CD1c-positive myeloid dendritic cell (primary cell): ENCODE data around the gene TOGARAM1.
"Not testable (repeated sequence)": the region's sequence is repeated elsewhere in the genome, so short reads cannot be mapped to it uniquely, and the experiment has no call there.

Experiments used
- DNase-seq: peaks from one replicate; pipeline ENCODE4 v3.0.0-alpha.2; 2016; ENCODE audit errors: extremely low spot score

TOGARAM1 gene

DNA sequence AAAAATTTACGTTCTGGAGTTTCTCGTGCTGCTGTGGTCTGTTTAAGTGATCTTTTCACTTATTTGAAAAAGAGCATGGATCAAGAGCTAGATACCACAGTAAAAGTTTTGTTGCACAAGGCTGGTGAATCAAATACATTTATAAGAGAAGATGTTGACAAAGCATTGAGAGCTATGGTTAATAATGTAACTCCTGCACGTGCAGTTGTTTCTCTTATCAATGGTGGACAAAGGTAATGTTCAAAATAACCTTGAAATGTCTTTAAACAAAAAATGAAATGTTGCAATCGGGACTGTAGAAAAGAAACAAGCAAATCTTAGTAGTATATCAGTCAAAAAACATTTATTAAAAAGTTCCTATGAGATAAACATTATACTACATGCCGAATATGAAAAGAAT lies 82.6 kb downstream of the TOGARAM1 start:
- DNase-seq, result no peak

DNA sequence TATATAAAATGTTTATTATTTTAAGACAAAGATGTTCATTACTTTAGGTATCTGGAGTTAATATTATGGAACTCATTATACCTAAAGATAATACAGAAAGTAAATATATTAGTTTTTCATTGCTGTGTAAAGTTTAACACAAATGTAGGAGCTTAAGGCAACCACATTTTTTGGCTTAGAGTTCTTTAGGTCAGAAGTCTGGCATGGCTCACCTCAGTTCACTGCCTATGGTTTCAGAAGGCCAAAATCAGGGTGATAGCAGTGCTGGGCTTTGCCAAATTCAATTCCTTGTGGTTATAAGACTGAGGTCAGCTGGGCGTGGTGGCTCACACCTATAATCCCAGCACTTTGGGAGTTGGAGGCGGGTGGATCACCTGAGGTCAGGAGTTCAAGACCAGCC lies 86.4 kb downstream of the TOGARAM1 start:
- DNase-seq, result no peak

DNA sequence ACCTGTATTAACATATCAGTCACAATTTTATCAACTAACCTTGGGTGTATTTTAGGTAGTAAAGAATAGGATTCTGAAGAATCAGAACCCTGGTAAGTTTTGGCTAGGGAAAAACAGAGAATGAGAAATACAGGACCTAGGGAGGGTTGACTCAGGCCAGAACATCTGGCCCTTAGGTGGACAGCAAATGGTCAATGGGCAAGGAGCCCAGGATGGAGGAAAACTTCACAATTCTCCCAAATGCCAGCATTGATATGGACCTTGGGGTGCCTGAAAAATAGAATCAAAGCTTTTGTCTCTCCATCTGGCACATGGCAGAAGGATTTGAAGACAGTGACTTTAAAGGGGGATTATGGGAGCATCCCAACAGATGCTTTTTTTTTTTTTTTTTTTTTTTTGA lies 89.2 kb downstream of the TOGARAM1 start:
- DNase-seq, result no peak

GRCh38 chr14:45051896-45052295 lies 89.9 kb downstream of the TOGARAM1 start:
- DNase-seq, result no peak

GRCh38 chr14:45057349-45057748 lies 95.4 kb downstream of the TOGARAM1 start:
- DNase-seq, result no peak

- DNase-seq, result no peak
Measured at GRCh38 chr14:45057881-45058364, 95.9 kb downstream of the TOGARAM1 start.

- no peak for DNase-seq
Measured at GRCh38 chr14:45060551-45060950, 98.6 kb downstream of the TOGARAM1 start.

DNA sequence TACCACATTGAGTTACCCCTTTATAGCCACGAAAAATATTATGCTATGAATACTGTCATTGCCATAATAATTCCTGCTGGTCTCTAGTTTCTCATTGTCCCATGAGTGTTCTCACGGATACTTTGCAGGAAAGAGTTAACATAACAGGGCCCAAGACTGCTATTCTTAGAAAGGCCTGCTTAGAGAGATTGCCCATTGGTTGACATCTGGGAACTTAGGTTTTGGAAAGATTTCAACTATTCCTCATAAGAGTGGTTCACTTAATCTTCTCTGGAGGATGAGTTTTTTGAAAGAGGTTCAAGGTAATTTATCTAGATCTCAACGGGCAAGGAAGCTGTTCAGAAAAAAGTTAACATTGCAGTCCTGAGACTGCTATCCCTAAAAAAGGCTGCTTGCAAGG lies 103.5 kb downstream of the TOGARAM1 start:
- DNase-seq, result no peak

DNA sequence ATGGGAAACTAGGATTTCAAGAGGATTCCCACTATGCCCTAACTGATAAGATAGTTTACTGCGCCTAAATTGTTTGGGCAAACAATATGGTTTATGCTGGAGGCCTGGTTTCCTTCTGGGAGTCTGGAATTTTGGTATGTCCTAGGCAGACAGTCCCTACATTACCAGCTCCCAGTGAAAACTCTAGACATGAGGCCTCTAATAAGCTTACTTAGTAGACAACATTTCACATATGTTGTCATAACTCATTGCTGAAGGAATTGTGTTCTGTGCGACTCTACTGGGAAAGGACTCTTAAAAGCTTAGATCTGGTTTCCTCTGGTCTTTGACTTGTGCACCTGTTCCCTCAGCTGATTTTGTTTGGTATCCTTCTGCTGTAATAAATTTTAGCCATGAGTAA lies 104.0 kb downstream of the TOGARAM1 start:
- DNase-seq, result no peak

- DNase-seq, result no peak
Measured at GRCh38 chr14:45066667-45067066, 104.7 kb downstream of the TOGARAM1 start.

- DNase-seq, result no peak
Measured at GRCh38 chr14:45068396-45068795, 106.4 kb downstream of the TOGARAM1 start.

- DNase-seq, result no peak
Measured at GRCh38 chr14:45070215-45070614, 108.2 kb downstream of the TOGARAM1 start.

DNA sequence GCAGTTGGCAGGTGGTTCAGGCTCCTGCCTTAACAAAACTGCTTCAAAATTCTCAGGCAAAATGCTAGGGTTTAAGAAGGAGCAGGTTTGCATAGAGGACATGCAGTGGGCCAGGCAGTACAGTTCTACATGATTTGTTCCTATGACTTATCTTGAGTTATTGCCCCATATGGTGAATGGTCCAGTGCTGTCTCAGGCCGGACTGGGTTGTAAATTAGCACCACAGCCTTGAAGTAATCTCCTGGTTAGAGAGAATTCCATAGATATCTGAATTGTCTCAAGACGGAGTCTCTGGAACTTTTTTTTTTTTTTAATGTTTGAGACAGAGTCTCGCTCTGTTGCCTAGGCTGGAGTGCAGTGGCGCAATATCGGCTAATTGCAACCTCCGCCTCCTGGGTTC lies 110.1 kb downstream of the TOGARAM1 start:
- DNase-seq, result no peak

GRCh38 chr14:45073231-45073879 lies 111.4 kb downstream of the TOGARAM1 start:
- no peak for DNase-seq

GRCh38 chr14:45078323-45078722 lies 116.3 kb downstream of the TOGARAM1 start:
- DNase-seq, result no peak

DNA sequence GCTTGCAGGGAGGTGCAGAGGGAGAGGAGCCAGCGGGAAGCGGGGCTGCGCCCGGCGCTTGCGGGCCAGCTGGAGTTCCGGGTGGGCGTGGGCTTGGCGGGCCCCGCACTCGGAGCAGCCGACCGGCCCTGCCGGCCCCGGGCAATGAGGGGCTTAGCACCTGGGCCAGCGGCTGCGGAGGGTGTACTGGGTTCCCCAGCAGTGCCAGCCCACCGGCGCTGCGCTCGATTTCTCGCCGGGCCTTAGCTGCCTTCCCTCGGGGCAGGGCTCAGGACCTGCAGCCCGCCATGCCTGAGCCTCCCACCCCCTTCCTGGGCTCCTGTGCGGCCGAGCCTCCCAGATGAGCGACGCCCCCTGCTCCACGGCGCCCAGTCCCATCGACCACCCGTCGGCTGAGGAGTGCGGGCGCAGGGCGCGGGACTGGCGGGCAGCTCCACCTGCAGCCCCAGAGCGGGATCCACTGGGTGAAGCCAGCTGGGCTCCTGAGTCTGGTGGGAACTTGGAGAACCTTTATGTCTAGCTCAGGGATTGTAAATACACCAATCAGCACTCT lies 118.5 kb downstream of the TOGARAM1 start:
- not testable (repeated sequence) for DNase-seq

- not testable (repeated sequence) for DNase-seq
Measured at GRCh38 chr14:45081096-45081495, 119.1 kb downstream of the TOGARAM1 start.

DNA sequence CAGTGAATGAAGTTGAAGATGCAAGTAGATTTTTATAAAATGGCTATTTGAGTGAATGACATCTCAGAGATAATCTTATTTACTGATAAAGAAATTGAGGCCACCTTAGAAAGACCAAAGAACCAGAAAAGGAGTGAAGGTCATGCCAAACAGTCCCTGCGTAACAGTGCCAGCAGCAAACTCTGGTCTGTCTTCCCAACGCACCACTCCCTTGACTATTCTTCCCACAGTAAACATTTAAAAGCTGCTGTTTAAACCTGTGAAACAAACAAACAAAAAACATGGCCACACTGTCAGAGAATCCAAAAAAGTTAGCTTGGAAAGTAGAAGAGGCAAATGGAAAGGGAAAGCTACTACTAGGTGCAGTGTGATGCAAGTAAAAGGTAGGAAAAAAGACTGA lies 120.4 kb downstream of the TOGARAM1 start:
- no peak for DNase-seq

DNA sequence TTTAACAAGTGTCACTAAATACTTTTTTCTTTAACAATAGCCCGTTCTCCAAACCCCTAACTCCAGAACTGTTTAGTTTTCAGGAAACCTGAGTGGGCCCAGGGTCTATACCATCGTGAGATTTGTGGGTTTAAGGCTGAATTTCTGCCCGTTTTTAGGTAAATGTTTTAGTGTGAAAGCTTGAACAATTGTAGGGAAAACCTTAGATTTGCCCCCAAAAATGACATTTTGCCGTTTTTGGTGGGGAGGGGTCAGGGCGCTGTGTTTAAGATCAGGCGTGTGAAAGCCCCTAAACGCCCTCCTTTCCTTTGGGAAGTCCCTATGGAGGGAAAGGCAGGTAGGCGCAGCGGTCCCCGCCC lies 121.6 kb downstream of the TOGARAM1 start:
- no peak for DNase-seq

DNA sequence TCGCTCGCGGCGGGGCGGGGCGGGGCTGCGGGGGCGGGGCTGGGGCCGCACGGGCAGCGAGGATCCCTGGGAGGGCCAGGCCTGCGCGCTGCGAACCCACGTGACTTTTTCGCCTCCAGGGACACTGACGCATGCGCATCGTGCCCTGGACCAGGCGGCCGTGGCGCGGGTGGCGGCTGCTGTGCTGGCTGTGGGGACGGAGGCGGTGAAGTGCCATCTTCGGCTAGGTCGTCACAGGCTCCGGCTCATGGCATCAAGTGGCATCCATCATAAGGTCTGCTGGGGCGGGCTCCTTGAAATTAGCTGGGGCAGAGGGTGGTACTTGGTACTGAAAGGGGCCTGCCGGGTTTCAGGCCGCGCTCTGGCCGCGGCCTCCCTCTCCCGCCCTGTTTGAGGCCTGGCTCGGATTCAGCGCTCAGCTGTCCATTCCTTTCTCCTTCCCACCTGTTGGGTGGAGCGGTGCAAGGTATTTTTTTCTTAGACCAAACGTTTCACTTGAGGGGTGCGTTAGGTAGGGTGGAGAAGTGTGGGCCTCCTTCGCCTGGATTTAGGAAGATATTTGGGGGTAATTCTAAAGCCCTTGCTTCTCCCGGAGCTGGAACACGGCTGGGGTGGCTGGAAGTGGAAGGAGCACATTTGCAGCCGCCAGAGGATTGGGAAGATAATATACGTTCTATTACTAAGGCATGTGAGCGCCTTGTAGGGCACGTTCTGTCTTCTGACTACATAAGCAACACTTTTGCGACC lies 122.2 kb downstream of the TOGARAM1 start, which contains the start of gene PRPF39:
PRPF39 (plus strand) TSS at position 141 of the 747 bp plus-strand sequence. CDS start 11,124 bp downstream, outside the sequence.
- DNase-seq, result peak; percentile 98

DNA sequence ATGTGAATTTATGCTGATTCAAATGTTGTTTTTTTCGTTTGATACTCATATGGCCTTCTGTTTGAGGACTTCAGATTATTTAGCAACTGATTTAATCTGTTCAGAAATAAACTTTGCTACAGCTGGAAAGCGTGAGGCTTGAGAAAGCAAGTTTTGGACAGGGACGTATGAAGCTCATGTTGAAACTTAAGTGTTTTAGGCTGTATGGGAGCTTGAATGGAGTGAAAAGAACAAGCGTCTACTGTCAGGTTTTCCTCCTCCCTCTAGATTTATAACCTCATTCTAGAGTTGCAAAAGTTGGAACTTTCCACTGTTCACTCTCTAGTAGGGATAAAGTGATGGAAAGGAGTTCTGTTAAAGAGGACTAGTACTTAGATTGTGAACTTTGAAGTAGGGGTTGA lies 123.0 kb downstream of the TOGARAM1 start:
- DNase-seq, result no peak

- no peak for DNase-seq
Measured at GRCh38 chr14:45089813-45090212, 127.8 kb downstream of the TOGARAM1 start.

GRCh38 chr14:45091710-45092109 lies 129.7 kb downstream of the TOGARAM1 start:
- no peak for DNase-seq
